Calu3 (cell line): ENCODE results near the gene SEMA5A. TPM values are rescaled to one million over a fixed set of nuclear protein-coding genes. Genes with fewer than 3 reads are reported as not detected.

Source experiments
- BruUV-seq: library from RNA; stranded (reverse); fragments of 400-500 nt; replicated peaks from 2 replicates; lab custom pipeline; 2021; lab: Mats Ljungman, UMichigan
- CTCF ChIA-PET: fragments of 300-600 bp; sonication (Branson Sonifier 250); formaldehyde crosslinking; loops from one replicate; lab custom pipeline; 2022; ENCODE audit warnings: antibody characterized with exemption; lab: Charles Lee
- DNase-seq: peaks from one replicate; pipeline ENCODE4 v3.0.0; 2022
- H3K27ac Mint-ChIP-seq: one replicate; pipeline ENCODE4 v1.8.0; 2022; ENCODE audit warnings: mixed read lengths; ENCODE audit not compliant: unreplicated experiment
- H3K27me3 Mint-ChIP-seq: one replicate; pipeline ENCODE4 v1.8.0; 2022; ENCODE audit warnings: mixed read lengths; ENCODE audit not compliant: unreplicated experiment
- H3K36me3 Mint-ChIP-seq: one replicate; pipeline ENCODE4 v1.8.0; 2022; ENCODE audit warnings: mild to moderate bottlenecking, moderate library complexity, mixed read lengths; ENCODE audit not compliant: insufficient read depth, unreplicated experiment
- H3K4me1 Mint-ChIP-seq: one replicate; pipeline ENCODE4 v1.8.0; 2022; ENCODE audit warnings: mild to moderate bottlenecking, low read depth, mixed read lengths; ENCODE audit not compliant: unreplicated experiment
- H3K4me3 Mint-ChIP-seq: one replicate; pipeline ENCODE4 v1.8.0; 2022; ENCODE audit warnings: mild to moderate bottlenecking, low read depth, moderate library complexity, mixed read lengths; ENCODE audit not compliant: unreplicated experiment
- H3K9me3 Mint-ChIP-seq: one replicate; pipeline ENCODE4 v1.8.0; 2022; ENCODE audit warnings: low read depth, mixed read lengths; ENCODE audit not compliant: unreplicated experiment
- intact Hi-C: fragments of 100-400 bp; cut with micrococcal nuclease; formaldehyde crosslinking; loops from one replicate; pipeline ENCODE4 v1.10.0; 2022; ENCODE audit not compliant: unreplicated experiment
- total RNA-seq: library from RNA; stranded (reverse); gene quantifications from 2 replicates; pipeline ENCODE4 v1.2.3, GENCODE V29; 2022
- TF ChIP-seq, protein P1 (sequence below): fragments of 200-600 bp; IDR thresholded peaks from one replicate; pipeline ENCODE4 v1.8.0; 2022; ENCODE audit warnings: antibody characterized with exemption; ENCODE audit not compliant: unreplicated experiment

The SEMA5A gene
- total RNA-seq, 1 experiment from 2014 or later: 0.52 TPM

DNA sequence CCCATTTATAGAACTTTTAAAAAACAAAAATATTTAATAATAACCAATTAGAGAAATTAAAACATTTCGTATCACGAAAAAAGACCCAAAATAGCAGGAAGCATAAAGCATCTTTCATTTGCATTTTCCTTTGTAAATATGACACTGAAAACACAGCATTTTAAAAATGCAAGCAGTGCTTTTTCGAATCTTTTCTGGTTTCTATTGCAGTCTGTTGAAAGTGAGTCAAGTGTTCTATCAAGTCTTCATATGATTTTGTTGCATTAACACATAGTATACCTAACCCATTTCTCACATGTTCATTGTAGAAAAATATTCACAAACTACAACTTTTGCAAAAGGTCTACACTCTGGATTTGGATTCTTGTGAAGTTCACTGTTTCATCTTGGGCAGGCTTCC, 198.8 kb downstream of the SEMA5A start:
- Mint-ChIP-seq H3K9me3 (no peaks in the 10 kb centered on the region), H3K27me3 (no peaks in the 10 kb centered on the region), H3K4me1 (no peaks in the 10 kb centered on the region), H3K27ac (no peak overlapping the region), H3K4me3 (no peak overlapping the region), H3K36me3 (no peaks in the 10 kb centered on the region)
- intact Hi-C loops: no loop called here
- no peak for DNase-seq
- BruUV-seq: no TSS peak
- TF ChIP-seq, protein P1, sequence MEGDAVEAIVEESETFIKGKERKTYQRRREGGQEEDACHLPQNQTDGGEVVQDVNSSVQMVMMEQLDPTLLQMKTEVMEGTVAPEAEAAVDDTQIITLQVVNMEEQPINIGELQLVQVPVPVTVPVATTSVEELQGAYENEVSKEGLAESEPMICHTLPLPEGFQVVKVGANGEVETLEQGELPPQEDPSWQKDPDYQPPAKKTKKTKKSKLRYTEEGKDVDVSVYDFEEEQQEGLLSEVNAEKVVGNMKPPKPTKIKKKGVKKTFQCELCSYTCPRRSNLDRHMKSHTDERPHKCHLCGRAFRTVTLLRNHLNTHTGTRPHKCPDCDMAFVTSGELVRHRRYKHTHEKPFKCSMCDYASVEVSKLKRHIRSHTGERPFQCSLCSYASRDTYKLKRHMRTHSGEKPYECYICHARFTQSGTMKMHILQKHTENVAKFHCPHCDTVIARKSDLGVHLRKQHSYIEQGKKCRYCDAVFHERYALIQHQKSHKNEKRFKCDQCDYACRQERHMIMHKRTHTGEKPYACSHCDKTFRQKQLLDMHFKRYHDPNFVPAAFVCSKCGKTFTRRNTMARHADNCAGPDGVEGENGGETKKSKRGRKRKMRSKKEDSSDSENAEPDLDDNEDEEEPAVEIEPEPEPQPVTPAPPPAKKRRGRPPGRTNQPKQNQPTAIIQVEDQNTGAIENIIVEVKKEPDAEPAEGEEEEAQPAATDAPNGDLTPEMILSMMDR: no peak
- CTCF ChIA-PET: no interaction called here

GRCh38 chr5:9344751-9345240, 201.1 kb downstream of the SEMA5A start:
- CTCF ChIA-PET: no interaction called here
- BruUV-seq: no TSS peak

DNA sequence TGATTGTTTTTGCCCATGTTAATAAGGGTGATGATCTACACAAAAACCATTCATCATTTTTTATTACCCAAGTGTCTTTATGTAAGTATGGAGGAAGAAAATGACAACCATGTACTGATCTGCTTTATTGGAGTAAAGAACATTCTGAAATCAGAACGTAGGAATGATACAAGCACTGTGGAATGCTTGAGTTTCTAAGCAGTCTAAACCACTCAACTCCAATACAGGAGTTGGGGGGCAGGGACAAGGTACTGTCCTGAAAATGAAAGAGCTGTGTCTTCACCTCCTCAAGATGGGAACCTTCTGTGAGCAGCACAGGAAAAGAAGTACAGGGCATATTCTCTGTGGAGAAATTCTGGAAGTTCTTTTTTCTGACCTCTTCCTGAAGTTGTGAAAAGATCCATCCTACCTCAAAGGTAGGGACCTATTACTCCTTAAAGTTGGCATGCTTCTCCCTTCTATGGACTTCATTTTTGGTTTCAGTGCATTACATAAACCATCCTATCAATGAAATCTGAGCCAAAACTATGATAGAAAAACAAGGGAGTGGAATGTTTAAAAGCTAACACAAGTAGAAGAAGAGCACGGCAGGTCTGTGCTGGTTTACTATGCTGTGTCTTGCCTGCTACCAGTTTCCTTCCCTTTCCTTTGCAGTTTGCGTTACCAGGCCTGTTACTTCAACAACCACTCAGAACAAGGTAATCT, 202.6 kb downstream of the SEMA5A start:
- Mint-ChIP-seq H3K4me3 (no peak overlapping the region), H3K9me3 (peaks cover 9% of the 10 kb centered on the region), H3K27me3 (no peaks in the 10 kb centered on the region), H3K4me1 (no peaks in the 10 kb centered on the region), H3K36me3 (no peaks in the 10 kb centered on the region), H3K27ac (no peak overlapping the region)
- TF ChIP-seq, protein P1: no peak
- no peak for DNase-seq
- no TSS peak for BruUV-seq
- CTCF ChIA-PET: no interaction called here
- intact Hi-C loops: no loop called here

More at GRCh38 chr5:9344751-9345240, 201.1 kb downstream of the SEMA5A start:
- no peak overlapping the region for H3K27ac Mint-ChIP-seq
- no peaks in the 10 kb centered on the region for H3K4me1 Mint-ChIP-seq
- DNase-seq: no peak
- H3K36me3 Mint-ChIP-seq: no peaks in the 10 kb centered on the region
- H3K9me3 Mint-ChIP-seq: peaks cover 5% of the 10 kb centered on the region
- TF ChIP-seq, protein P1: no peak
- H3K27me3 Mint-ChIP-seq: no peaks in the 10 kb centered on the region
- no peak overlapping the region for H3K4me3 Mint-ChIP-seq
- intact Hi-C loops: no loop called here

DNA sequence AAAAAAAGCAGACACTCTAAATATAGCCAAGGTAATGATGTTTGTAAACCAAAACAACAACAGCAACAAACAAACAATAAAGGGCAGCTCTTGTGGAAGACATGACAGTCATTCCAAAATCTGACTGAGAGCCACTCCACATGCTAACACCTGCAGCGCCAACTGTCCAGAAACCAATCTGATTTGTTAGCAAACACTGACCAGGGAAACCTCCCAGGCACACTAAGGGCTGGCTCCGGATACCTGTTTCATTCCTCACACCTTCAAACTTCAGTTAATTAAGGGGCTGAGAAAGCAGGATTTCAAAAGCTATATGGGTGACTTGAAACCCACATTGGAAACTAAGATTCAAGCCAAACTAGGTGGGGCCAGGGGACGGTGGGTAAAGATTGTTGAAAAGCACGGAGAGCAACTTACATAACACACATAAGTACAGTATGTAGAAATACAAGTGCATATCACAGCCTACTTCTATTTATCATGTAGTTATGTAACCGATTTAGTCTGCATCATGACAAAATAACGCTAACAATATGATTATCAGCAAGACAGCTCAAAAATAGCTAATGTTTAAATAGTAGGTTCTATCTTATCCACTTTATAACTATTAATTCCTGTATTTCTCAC, 203.6 kb downstream of the SEMA5A start:
- intact Hi-C loops: no loop called here
- H3K27me3 Mint-ChIP-seq: no peaks in the 10 kb centered on the region
- no TSS peak for BruUV-seq
- CTCF ChIA-PET: interaction anchor here (0.6 kb wide), 1 partner anchor 1020 kb away, joined by 3 read pairs; no protein-coding TSS in a partner anchor
- H3K4me3 Mint-ChIP-seq: no peak overlapping the region
- peaks cover 9% of the 10 kb centered on the region for H3K9me3 Mint-ChIP-seq
- no peak for DNase-seq
- H3K27ac Mint-ChIP-seq: no peak overlapping the region
- H3K36me3 Mint-ChIP-seq: no peaks in the 10 kb centered on the region
- no peaks in the 10 kb centered on the region for H3K4me1 Mint-ChIP-seq
- TF ChIP-seq, protein P1: no peak
